ENCODE measurements around the gene GMDS.

Gene GMDS

GRCh38 chr6:2118136-2118535 is 127.3 kb downstream of the GMDS start:
- no peak for TF ChIP-seq TCF4 (CRISPR knock-in tag; IDR thresholded peaks at IDR 0.05; ENCODE audit: borderline replicate concordance)
- no peak for TF ChIP-seq POU6F1 (CRISPR knock-in tag; IDR thresholded peaks at IDR 0.05; ENCODE audit: borderline replicate concordance, low read depth)
- no peak for TF ChIP-seq PPARA (CRISPR knock-in tag; IDR thresholded peaks at IDR 0.05; ENCODE audit: borderline replicate concordance)
- no peak for TF ChIP-seq CSRNP3 (CRISPR knock-in tag; IDR thresholded peaks at IDR 0.05)
- TF ChIP-seq BACH2 (CRISPR knock-in tag; IDR thresholded peaks at IDR 0.05; ENCODE audit: borderline replicate concordance) = no peak
- no peak for TF ChIP-seq RARB (CRISPR knock-in tag; IDR thresholded peaks at IDR 0.05)
- ATAC-seq = no peak

GRCh38 chr6:2117447-2117846 is 128.0 kb downstream of the GMDS start:
- no peak for ATAC-seq
- TF ChIP-seq CREB5 (CRISPR knock-in tag; IDR thresholded peaks at IDR 0.05; ENCODE audit: low read depth) = no peak
- no peak for TF ChIP-seq ZNF565 (CRISPR knock-in tag; conservative IDR thresholded peaks at IDR 0.05; ENCODE audit: low read depth)
- no peak for TF ChIP-seq TSHZ2 (CRISPR knock-in tag; IDR thresholded peaks at IDR 0.05)
- TF ChIP-seq ZNF70 (CRISPR knock-in tag; IDR thresholded peaks at IDR 0.05) = no peak
- no peak for TF ChIP-seq TOX (CRISPR knock-in tag; IDR thresholded peaks at IDR 0.05; ENCODE audit: borderline replicate concordance)

GRCh38 chr6:2116496-2116895 is 128.9 kb downstream of the GMDS start:
- ATAC-seq = no peak
- TF ChIP-seq ZNF70 (CRISPR knock-in tag; IDR thresholded peaks at IDR 0.05) = no peak
- no peak for TF ChIP-seq OSR1 (CRISPR knock-in tag; IDR thresholded peaks at IDR 0.05)
- TF ChIP-seq ESRRG (CRISPR knock-in tag; IDR thresholded peaks at IDR 0.05) = no peak
- TF ChIP-seq CREB5 (CRISPR knock-in tag; IDR thresholded peaks at IDR 0.05; ENCODE audit: low read depth) = no peak
- TF ChIP-seq PPARA (CRISPR knock-in tag; IDR thresholded peaks at IDR 0.05; ENCODE audit: borderline replicate concordance) = no peak
- TF ChIP-seq ZC3H10 (CRISPR knock-in tag; IDR thresholded peaks at IDR 0.05) = no peak
- no peak for TF ChIP-seq RARB (CRISPR knock-in tag; IDR thresholded peaks at IDR 0.05)
- no peak for TF ChIP-seq CSDC2 (CRISPR knock-in tag; IDR thresholded peaks at IDR 0.05)

GRCh38 chr6:2114100-2114499 is 131.3 kb downstream of the GMDS start:
- TF ChIP-seq ZNF8 (CRISPR knock-in tag; IDR thresholded peaks at IDR 0.05) = no peak
- no peak for TF ChIP-seq OSR1 (CRISPR knock-in tag; IDR thresholded peaks at IDR 0.05)
- no peak for TF ChIP-seq CREB5 (CRISPR knock-in tag; IDR thresholded peaks at IDR 0.05; ENCODE audit: low read depth)
- TF ChIP-seq ISL1 (CRISPR knock-in tag; IDR thresholded peaks at IDR 0.05) = no peak
- no peak for TF ChIP-seq ZNF565 (CRISPR knock-in tag; conservative IDR thresholded peaks at IDR 0.05; ENCODE audit: low read depth)
- no peak for ATAC-seq

Data from SK-N-SH treated with all-trans-retinoic acid at 6 μM for 48 hours (cell line).